ENCODE measurements around the gene TSNAXIP1. TPM values are rescaled to one million over a fixed set of nuclear protein-coding genes. Genes with fewer than 3 reads are reported as not detected.

The TSNAXIP1 gene
- total and polyA plus RNA-seq, 12 donors: 0.72 to 18.7 (median 2.3) TPM

GRCh38 chr16:67843343-67843765, 36.7 kb downstream of the TSNAXIP1 start:
- H3K9me3 ChIP-seq (replicated peaks in 1 of 3): no peaks in the 10 kb centered on the region
- peak in 1 of 7 donors; percentile 41 for DNase-seq
- intact Hi-C loops (cut with DNase I): no loop called here
- peak overlapping the region in 4 of 5 donors; percentile 94 to 100 (median 98) for H3K27ac ChIP-seq
- H3K27me3 ChIP-seq: no peaks in the 10 kb centered on the region
- TF ChIP-seq, protein P1, sequence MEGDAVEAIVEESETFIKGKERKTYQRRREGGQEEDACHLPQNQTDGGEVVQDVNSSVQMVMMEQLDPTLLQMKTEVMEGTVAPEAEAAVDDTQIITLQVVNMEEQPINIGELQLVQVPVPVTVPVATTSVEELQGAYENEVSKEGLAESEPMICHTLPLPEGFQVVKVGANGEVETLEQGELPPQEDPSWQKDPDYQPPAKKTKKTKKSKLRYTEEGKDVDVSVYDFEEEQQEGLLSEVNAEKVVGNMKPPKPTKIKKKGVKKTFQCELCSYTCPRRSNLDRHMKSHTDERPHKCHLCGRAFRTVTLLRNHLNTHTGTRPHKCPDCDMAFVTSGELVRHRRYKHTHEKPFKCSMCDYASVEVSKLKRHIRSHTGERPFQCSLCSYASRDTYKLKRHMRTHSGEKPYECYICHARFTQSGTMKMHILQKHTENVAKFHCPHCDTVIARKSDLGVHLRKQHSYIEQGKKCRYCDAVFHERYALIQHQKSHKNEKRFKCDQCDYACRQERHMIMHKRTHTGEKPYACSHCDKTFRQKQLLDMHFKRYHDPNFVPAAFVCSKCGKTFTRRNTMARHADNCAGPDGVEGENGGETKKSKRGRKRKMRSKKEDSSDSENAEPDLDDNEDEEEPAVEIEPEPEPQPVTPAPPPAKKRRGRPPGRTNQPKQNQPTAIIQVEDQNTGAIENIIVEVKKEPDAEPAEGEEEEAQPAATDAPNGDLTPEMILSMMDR (IDR thresholded peaks at IDR 0.05): peak in 1 of 6 experiments; percentile 0
- TF ChIP-seq POLR2A (IDR thresholded peaks at IDR 0.05): no peak
- WGBS, 4 donors: 0 to 12% (median 9%) methylated on average over 6 to 11 of the region's 11 CpGs
- H3K36me3 ChIP-seq (replicated peaks in 1 of 2): no peaks in the 10 kb centered on the region
- H3K4me3 ChIP-seq: peak overlapping the region in 3 of 4 donors; percentile 19 to 94 (median 75)
- peaks cover 37 to 45% of the 10 kb centered on the region in 2 donors for H3K4me1 ChIP-seq (replicated peaks in 1 of 2)

DNA sequence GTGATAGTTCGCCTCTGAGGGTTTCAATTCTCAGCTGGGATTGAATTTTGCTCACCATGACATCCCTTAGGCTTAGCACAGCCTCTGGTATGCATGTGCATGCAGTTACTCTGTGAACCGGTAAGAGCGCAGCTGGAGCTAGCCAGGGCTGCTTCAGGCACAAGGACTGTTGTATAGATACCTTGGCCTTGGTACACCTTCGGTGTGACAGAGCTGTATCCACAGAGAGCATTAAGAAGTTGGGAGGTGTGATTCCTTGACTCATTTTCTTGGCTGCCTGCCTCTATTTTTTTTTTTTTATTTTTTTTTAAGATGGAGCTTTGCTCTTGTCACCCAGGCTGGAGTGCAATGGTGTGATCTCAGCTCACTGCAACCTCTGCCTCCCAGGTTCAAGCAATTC, 37.8 kb downstream of the TSNAXIP1 start:
- WGBS, 4 donors: 47 to 71% (median 64%) methylated on average over 3 to 4 of the region's 4 CpGs
- no peaks in the 10 kb centered on the region for H3K27me3 ChIP-seq
- DNase-seq: no peak
- no peaks in the 10 kb centered on the region for H3K9me3 ChIP-seq (replicated peaks in 1 of 3)
- no peak for TF ChIP-seq POLR2A (IDR thresholded peaks at IDR 0.05)
- TF ChIP-seq, protein P1 (IDR thresholded peaks at IDR 0.05): peak in 1 of 6 experiments; percentile 16
- no peak overlapping the region for H3K4me3 ChIP-seq
- peaks cover 37 to 53% of the 10 kb centered on the region in 2 donors for H3K4me1 ChIP-seq (replicated peaks in 1 of 2)
- intact Hi-C loops (cut with DNase I): no loop called here
- no peaks in the 10 kb centered on the region for H3K36me3 ChIP-seq (replicated peaks in 1 of 2)
- peak overlapping the region in 2 of 5 donors; percentile 36 to 95 for H3K27ac ChIP-seq

DNA sequence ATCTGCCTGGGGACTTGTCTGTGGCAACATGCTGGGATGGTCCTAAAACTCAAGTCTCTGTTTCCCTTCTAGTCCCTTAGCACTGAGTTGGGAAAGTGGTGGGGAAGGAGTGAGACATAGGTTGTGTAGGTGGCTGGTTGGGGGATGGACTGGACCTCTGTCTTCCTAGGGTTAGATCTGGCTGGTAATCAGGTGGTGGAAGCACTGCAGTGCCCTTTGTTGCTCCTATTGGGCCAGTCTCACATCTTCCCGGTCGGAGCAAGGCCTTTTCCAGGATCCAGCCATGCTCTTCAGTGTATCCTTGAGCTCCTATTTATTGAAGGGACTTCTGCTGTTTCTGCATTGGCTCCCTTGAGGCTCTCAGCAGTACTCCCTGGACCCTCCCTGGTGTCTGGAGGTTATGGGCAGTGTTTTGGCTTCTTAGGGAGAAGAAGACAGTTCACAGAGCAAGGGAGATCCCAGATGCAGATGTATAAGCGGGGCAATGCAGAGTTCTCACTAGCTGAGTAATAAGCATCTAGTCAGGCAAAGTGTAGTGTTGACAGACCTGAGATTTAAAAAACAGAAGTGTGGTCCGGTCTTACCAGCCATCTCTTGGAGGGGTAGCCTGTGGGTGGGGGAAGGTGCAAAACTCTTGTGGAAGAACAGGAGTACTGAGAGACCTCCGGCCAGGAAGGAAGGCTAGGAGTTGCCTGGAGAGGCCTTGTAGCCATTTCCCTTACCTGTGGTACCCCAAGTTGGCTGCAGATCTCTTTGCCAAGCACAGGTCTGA, 38.8 kb downstream of the TSNAXIP1 start:
- intact Hi-C loops (cut with DNase I): no loop called here
- Histone ChIP-seq H3K27me3 (no peaks in the 10 kb centered on the region), H3K4me3 (peak overlapping the region in 1 of 4 donors; percentile 85), H3K4me1 (replicated peaks in 1 of 2) (peaks cover 37 to 53% of the 10 kb centered on the region in 2 donors), H3K9me3 (replicated peaks in 1 of 3) (no peaks in the 10 kb centered on the region), H3K27ac (peak overlapping the region in 3 of 5 donors; percentile 90 to 95 (median 93)), H3K36me3 (replicated peaks in 1 of 2) (no peaks in the 10 kb centered on the region)
- DNase-seq: no peak
- TF ChIP-seq, protein P1 (IDR thresholded peaks at IDR 0.05): no peak
- no peak for TF ChIP-seq POLR2A (IDR thresholded peaks at IDR 0.05)
- WGBS, 4 donors: 66 to 76% (median 72%) methylated on average over 3 to 5 of the region's 5 CpGs

GRCh38 chr16:67846063-67846319, 39.3 kb downstream of the TSNAXIP1 start:
- H3K4me3 ChIP-seq: peak overlapping the region; percentile 60 to 85 (median 83)
- H3K9me3 ChIP-seq (replicated peaks in 1 of 3): no peaks in the 10 kb centered on the region
- DNase-seq: no peak
- H3K27me3 ChIP-seq: no peaks in the 10 kb centered on the region
- peak overlapping the region; percentile 29 to 95 (median 90) for H3K27ac ChIP-seq
- intact Hi-C loops (cut with DNase I): no loop called here
- H3K4me1 ChIP-seq (replicated peaks in 1 of 2): peaks cover 37 to 53% of the 10 kb centered on the region in 2 donors
- no peaks in the 10 kb centered on the region for H3K36me3 ChIP-seq (replicated peaks in 1 of 2)
- TF ChIP-seq, protein P1 (IDR thresholded peaks at IDR 0.05): no peak
- no peak for TF ChIP-seq POLR2A (IDR thresholded peaks at IDR 0.05)
- 13 to 19% (median 18%) methylated on average over 2 of the region's 2 CpGs for WGBS, 4 donors
